Caco-2 (cell line): ENCODE results near the gene LDLRAD4. TPM values are rescaled to one million over a fixed set of nuclear protein-coding genes. Genes with fewer than 3 reads are reported as not detected.
A peak's percentile ranks its signal among the peaks of the same experiment; 100 is the strongest.

Experiments used
- BruUV-seq: library from RNA; stranded (reverse); fragments of 400-500 nt; replicated peaks from 2 replicates; lab custom pipeline; 2021; lab: Mats Ljungman, UMichigan
- CTCF ChIA-PET: fragments of 300-600 bp; sonication (Branson Sonifier 250); formaldehyde crosslinking; loops from one replicate; lab custom pipeline; 2022; ENCODE audit warnings: antibody characterized with exemption; lab: Charles Lee
- POLR2A ChIA-PET: fragments of 300-600 bp; sonication (Branson Sonifier 250); formaldehyde crosslinking; loops from one replicate; lab custom pipeline; 2022; ENCODE audit warnings: antibody characterized with exemption; lab: Charles Lee
- DNase-seq, 2 experiments: peaks; one replicate each; pipeline versions ENCODE4 v3.0.0 to v3.0.0-alpha.2; 2020 to 2022
- H3K27me3 ChIP-seq: replicated peaks from 2 replicates; pipeline ENCODE4 v1.6.0; 2011; ENCODE audit warnings: low read length; ENCODE audit not compliant: control insufficient read depth, insufficient read depth
- H3K36me3 ChIP-seq: 2 replicates; pipeline ENCODE4 v1.5.1; 2011; ENCODE audit warnings: low read length; ENCODE audit not compliant: control insufficient read depth, insufficient read depth
- H3K4me1 ChIP-seq: fragments of 250-450 bp; sonication (Bioruptor Pico); 2 replicates; pipeline ENCODE4 v1.5.1; 2020; ENCODE audit warnings: mild to moderate bottlenecking
- H3K4me3 ChIP-seq: 2 replicates; pipeline ENCODE4 v1.5.1; 2011; ENCODE audit warnings: low read depth, mild to moderate bottlenecking, control low read depth, low read length
- H3K9me3 ChIP-seq: fragments of 250-450 bp; sonication (Bioruptor Pico); 2 replicates; pipeline ENCODE4 v1.5.1; 2020; ENCODE audit warnings: mild to moderate bottlenecking, moderate library complexity
- H3K27ac Mint-ChIP-seq: one replicate; pipeline ENCODE4 v1.8.0; 2022; ENCODE audit warnings: mixed read lengths; ENCODE audit not compliant: unreplicated experiment
- H3K27me3 Mint-ChIP-seq: one replicate; pipeline ENCODE4 v1.8.0; 2022; ENCODE audit warnings: mixed read lengths; ENCODE audit not compliant: insufficient read depth, unreplicated experiment
- H3K36me3 Mint-ChIP-seq: one replicate; pipeline ENCODE4 v1.8.0; 2022; ENCODE audit warnings: mild to moderate bottlenecking, mixed read lengths; ENCODE audit not compliant: insufficient read depth, unreplicated experiment
- H3K4me1 Mint-ChIP-seq: one replicate; pipeline ENCODE4 v1.8.0; 2022; ENCODE audit warnings: low read depth, mixed read lengths; ENCODE audit not compliant: unreplicated experiment
- H3K4me3 Mint-ChIP-seq: one replicate; pipeline ENCODE4 v1.8.0; 2022; ENCODE audit warnings: mild to moderate bottlenecking, moderate library complexity, mixed read lengths; ENCODE audit not compliant: unreplicated experiment
- H3K9me3 Mint-ChIP-seq: one replicate; pipeline ENCODE4 v1.8.0; 2022; ENCODE audit warnings: mixed read lengths; ENCODE audit not compliant: unreplicated experiment
- intact Hi-C: fragments of 100-400 bp; cut with micrococcal nuclease; formaldehyde crosslinking; loops from one replicate; pipeline ENCODE4 v1.10.0; 2022; ENCODE audit not compliant: unreplicated experiment
- total RNA-seq: library from RNA; stranded (reverse); gene quantifications from 2 replicates; pipeline ENCODE4 v1.2.3, GENCODE V29; 2022
- TF ChIP-seq, protein P1 (sequence below), 2 experiments: fragments of 200-600 bp in 1 of 2; IDR thresholded peaks; 1 replicate in 1 of 2; 2 replicates in 1 of 2; pipeline versions ENCODE4 v1.5.1 to v1.8.0; 2011 to 2022; ENCODE audit warnings: antibody characterized with exemption in 1 of 2, control low read depth in 1 of 2, inconsistent platforms in 1 of 2, low read depth in 1 of 2, low read length in 1 of 2, mild to moderate bottlenecking in 1 of 2, moderate library complexity in 1 of 2; ENCODE audit not compliant: insufficient read depth in 1 of 2, severe bottlenecking in 1 of 2, unreplicated experiment in 1 of 2

Gene LDLRAD4
- total RNA-seq, 1 experiment from 2014 or later: 1.2 TPM

- Histone ChIP-seq H3K27me3 (no peaks in the 10 kb centered on the region), H3K9me3 (no peaks in the 10 kb centered on the region), H3K36me3 (no peaks in the 10 kb centered on the region), H3K4me1 (peaks cover 19% of the 10 kb centered on the region), H3K4me3 (no peak overlapping the region)
- Mint-ChIP-seq H3K9me3 (no peaks in the 10 kb centered on the region), H3K4me3 (no peak overlapping the region), H3K27ac (peak overlapping the region; percentile 39), H3K27me3 (no peaks in the 10 kb centered on the region), H3K4me1 (peaks cover 12% of the 10 kb centered on the region), H3K36me3 (no peaks in the 10 kb centered on the region)
- DNase-seq: no peak
- TF ChIP-seq, protein P1, sequence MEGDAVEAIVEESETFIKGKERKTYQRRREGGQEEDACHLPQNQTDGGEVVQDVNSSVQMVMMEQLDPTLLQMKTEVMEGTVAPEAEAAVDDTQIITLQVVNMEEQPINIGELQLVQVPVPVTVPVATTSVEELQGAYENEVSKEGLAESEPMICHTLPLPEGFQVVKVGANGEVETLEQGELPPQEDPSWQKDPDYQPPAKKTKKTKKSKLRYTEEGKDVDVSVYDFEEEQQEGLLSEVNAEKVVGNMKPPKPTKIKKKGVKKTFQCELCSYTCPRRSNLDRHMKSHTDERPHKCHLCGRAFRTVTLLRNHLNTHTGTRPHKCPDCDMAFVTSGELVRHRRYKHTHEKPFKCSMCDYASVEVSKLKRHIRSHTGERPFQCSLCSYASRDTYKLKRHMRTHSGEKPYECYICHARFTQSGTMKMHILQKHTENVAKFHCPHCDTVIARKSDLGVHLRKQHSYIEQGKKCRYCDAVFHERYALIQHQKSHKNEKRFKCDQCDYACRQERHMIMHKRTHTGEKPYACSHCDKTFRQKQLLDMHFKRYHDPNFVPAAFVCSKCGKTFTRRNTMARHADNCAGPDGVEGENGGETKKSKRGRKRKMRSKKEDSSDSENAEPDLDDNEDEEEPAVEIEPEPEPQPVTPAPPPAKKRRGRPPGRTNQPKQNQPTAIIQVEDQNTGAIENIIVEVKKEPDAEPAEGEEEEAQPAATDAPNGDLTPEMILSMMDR (IDR thresholded peaks at IDR 0.05; ENCODE audit: insufficient read depth in 1 of 2, low read depth in 1 of 2, low read length in 1 of 2, severe bottlenecking in 1 of 2, unreplicated experiment in 1 of 2): no peak
- ChIA-PET POLR2A (interaction anchor here (1.3 kb wide), 1 partner anchor 295 kb away, joined by 6 read pairs; no protein-coding TSS in a partner anchor), CTCF (interaction anchor here (3.1 kb wide), 1 partner anchor 19 kb away, joined by 14 read pairs; no protein-coding TSS in a partner anchor)
- no TSS peak for BruUV-seq
- intact Hi-C loops: no loop called here
These were observed 39.6 kb upstream of the LDLRAD4 start for GRCh38 chr18:13178976-13179375.

- Mint-ChIP-seq H3K27ac (peak overlapping the region; percentile 50), H3K36me3 (no peaks in the 10 kb centered on the region), H3K4me1 (peaks cover 12% of the 10 kb centered on the region), H3K9me3 (no peaks in the 10 kb centered on the region), H3K27me3 (no peaks in the 10 kb centered on the region), H3K4me3 (peak overlapping the region; percentile 22)
- DNase-seq: peak; percentile 60 to 74
- peaks cover 19% of the 10 kb centered on the region for H3K4me1 ChIP-seq
- BruUV-seq: no TSS peak
- POLR2A ChIA-PET: interaction anchor here (1.3 kb wide), 1 partner anchor 296 kb away, joined by 6 read pairs; no protein-coding TSS in a partner anchor
- TF ChIP-seq, protein P1 (IDR thresholded peaks at IDR 0.05; ENCODE audit: insufficient read depth in 1 of 2, low read depth in 1 of 2, low read length in 1 of 2, severe bottlenecking in 1 of 2, unreplicated experiment in 1 of 2): no peak
- CTCF ChIA-PET: interaction anchor here (3.1 kb wide), 1 partner anchor 20 kb away, joined by 14 read pairs; no protein-coding TSS in a partner anchor
- no peaks in the 10 kb centered on the region for H3K27me3 ChIP-seq
- intact Hi-C loops: no loop called here
- no peaks in the 10 kb centered on the region for H3K36me3 ChIP-seq
- H3K4me3 ChIP-seq: no peak overlapping the region
- no peaks in the 10 kb centered on the region for H3K9me3 ChIP-seq
These were observed 38.9 kb upstream of the LDLRAD4 start for GRCh38 chr18:13179566-13180113.

DNA sequence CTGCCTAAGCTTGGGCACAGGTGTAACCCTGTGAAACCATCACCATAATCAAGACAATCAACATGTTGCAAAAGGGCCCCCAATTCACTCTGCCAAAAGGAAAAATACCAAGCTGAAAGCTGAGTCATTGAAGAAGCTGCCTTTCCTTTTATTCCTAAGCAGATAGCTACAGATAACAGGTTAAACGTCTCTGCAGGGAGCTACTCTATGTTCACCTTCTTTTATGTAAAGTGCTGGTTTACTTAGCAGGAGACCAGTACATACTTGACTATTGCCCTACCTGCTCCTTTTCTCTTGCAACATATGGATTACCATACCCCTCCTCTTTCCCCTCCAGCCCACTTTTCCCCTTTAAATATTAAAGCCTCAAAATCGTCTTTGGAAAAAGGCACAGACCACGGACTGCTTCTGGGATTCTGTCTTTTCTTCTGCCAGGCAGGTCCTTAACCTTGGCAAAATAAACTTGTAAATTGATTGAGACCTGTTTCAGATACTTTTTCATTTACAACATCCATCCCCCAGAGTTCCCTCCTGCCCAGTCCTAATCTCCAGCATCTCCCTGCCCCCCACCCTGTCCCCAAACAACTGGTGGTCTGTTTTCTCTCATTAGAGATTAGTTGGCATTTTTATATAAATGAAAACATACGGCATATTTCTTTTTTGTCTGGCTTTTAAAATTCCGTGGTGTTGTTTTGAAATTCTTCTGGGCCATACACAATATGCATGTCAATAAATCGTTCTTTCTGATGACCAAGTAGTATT, 37.8 kb upstream of the LDLRAD4 start:
- H3K27me3 ChIP-seq: no peaks in the 10 kb centered on the region
- Mint-ChIP-seq H3K4me1 (peaks cover 12% of the 10 kb centered on the region), H3K4me3 (no peak overlapping the region), H3K9me3 (no peaks in the 10 kb centered on the region), H3K27ac (peak overlapping the region; percentile 50), H3K27me3 (no peaks in the 10 kb centered on the region), H3K36me3 (no peaks in the 10 kb centered on the region)
- ChIA-PET POLR2A (no interaction called here), CTCF (interaction anchor here (1.0 to 3.1 kb wide), 2 partner anchors 10 to 21 kb away, joined by 3 to 14 read pairs; no protein-coding TSS in a partner anchor)
- peak in 1 of 2 experiments; percentile 12 for DNase-seq
- BruUV-seq: no TSS peak
- intact Hi-C loops: no loop called here
- no peak overlapping the region for H3K4me3 ChIP-seq
- H3K9me3 ChIP-seq: no peaks in the 10 kb centered on the region
- TF ChIP-seq, protein P1 (IDR thresholded peaks at IDR 0.05; ENCODE audit: insufficient read depth in 1 of 2, low read depth in 1 of 2, low read length in 1 of 2, severe bottlenecking in 1 of 2, unreplicated experiment in 1 of 2): no peak
- H3K4me1 ChIP-seq: peaks cover 19% of the 10 kb centered on the region
- H3K36me3 ChIP-seq: no peaks in the 10 kb centered on the region
